NCI-H187 treated with DMSO at 0.1 percent for 48 hours (cell line): ENCODE data around the gene CLNK.

Experiments used
- DNase-seq: peaks from one replicate; lab custom pipeline; 2025; lab: John Stamatoyannopoulos, UW

CLNK gene, protein sequence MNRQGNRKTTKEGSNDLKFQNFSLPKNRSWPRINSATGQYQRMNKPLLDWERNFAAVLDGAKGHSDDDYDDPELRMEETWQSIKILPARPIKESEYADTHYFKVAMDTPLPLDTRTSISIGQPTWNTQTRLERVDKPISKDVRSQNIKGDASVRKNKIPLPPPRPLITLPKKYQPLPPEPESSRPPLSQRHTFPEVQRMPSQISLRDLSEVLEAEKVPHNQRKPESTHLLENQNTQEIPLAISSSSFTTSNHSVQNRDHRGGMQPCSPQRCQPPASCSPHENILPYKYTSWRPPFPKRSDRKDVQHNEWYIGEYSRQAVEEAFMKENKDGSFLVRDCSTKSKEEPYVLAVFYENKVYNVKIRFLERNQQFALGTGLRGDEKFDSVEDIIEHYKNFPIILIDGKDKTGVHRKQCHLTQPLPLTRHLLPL

GRCh38 chr4:10684631-10685030 is at the start of gene CLNK:
TSS of gene CLNK (minus strand) at chr4:10684768. CDS start at chr4:10667869, 16,899 bp downstream.
- DNase-seq: no peak

DNA sequence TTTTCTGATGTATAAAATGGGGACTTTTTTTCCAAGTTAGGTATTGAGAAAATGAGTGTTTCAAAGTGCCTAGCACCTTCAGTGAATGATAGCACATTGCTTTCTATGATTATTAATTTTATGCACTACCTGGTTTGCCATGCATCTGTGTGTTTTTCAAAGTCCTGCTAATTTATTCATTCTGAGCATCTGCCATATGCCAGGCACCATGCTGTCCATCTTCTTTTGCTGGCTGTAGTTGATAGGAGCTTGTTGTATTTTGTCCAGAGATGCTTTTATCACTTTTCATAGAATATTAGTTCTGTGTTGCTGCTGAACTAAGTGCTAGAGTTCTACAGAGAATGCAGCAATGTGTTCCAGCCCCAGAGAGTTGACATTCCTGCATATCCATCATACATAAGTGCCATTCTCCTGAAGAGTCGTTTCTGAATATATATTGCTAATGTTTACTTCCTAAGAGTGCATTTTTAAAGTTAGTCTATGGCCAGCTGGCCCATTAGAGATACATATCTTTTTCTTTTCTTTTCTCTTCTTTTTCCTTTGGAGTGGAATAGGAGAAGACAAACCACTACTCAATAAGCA is 49.0 kb upstream of the CLNK start:
- no peak for DNase-seq

DNA sequence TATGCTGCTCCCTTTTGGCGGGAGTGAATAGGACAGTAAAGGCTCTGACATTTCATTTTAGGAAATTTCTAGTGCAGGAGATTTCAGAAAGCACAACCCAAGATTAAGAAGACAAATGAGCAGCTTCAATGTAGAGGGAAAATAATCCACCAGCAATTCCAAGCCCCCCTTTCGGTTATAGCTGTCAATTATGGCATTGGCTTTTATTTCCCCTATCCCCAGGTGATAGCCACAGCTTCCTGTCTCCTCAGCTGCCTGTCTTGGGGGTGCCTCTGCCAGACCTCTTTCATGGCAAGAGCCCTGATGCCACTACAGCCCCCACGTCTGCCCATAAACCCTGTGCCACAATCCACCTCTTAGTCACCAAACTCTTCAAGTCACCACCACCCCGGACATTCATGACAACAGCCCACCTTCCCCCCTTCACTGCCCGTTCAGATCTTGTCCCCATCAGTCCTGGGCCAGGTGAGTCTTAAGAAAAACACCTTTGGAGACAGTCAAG is 48.4 kb upstream of the CLNK start:
- no peak for DNase-seq

DNA sequence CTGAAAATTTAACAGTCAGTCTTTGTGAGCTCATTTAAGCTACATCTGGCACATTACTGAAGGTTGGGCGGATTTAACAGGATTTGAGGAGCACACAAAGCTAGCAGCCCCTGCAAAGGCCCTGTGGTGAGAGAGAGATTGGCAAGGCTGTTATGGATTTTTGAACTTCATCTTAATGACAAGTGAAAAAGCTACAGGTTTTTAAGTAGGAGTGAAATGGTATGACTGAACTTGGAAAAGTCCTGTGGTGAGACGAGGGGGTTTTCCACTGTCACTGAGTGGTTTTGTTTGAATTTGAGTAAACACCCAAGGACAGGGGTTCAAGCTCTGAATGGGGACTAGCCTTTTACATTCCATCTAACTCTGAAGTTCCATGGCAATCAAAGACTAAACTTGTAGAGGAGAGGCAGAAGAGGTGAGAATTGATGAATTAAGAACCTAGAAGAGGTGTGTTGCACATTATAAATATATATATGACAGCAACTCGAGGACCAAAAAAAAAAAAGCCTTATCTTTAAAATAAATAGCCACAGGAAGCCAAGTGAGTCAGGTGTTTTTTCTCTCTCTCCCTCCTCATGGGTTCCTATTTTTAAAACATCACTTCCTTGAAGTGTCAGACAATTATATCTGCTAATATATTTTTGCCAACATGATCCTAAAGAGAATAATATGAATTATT is 47.8 kb upstream of the CLNK start:
- no peak for DNase-seq

GRCh38 chr4:10731690-10732089 is 47.1 kb upstream of the CLNK start:
- no peak for DNase-seq

DNA sequence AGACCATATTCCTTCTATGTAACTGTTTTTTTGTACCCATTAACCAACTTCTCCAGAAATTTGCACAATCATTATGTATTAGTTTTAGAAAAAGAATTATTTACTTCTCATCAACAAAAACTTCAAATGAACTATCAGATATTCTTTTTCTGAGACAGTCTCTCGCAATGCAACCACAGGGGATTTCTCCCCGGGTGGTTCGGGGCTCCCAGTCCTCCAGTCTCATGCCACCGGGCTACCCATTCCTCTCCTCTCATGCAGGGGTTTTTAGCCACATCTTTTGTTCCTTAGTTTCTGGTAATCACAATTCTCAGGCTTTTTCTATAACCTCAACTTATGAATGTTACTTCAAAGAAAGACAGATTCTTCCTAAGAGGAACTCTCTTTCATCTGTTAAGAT is 46.6 kb upstream of the CLNK start:
- DNase-seq: no peak

GRCh38 chr4:10730590-10730989 is 46.0 kb upstream of the CLNK start:
- DNase-seq: no peak

DNA sequence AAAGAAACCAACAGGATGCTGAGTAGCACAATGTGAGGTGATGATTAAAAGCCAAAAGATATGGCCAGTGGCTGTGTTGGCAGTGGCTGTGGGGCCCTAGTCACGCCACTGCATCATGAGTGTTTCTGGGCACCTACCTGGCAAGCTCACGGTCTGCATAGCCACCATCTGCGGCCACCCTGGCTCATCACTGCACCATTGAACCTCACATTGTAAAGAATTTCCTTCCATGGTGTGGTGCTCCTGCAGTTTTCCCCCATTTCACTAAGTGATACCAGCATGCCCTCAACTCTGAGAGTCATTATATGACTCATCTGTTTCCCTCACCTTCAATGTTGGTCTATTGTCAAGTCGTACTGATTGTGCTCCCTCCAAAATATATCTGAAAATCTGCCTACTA is 45.5 kb upstream of the CLNK start:
- DNase-seq: no peak

GRCh38 chr4:10729366-10729765 is 44.8 kb upstream of the CLNK start:
- DNase-seq: no peak

DNA sequence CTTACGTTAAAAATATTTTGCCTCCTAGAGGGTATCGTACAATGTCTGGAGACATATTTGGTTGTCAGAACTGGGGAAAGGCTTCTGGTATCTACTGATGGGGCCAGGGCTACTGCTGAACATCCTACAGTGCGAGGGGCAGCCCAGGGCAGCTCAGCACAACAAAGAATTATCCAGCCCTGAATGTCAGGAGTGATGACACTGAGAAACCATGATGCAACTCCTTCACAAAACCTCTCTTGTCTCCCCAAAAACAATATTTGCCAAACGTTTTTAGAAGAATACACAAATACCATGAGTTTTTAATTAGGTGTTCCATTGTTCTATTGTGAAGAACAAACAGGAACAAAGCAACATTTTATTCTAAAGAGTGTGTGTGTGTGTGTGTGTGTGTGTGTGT is 43.4 kb upstream of the CLNK start:
- DNase-seq: no peak

DNA sequence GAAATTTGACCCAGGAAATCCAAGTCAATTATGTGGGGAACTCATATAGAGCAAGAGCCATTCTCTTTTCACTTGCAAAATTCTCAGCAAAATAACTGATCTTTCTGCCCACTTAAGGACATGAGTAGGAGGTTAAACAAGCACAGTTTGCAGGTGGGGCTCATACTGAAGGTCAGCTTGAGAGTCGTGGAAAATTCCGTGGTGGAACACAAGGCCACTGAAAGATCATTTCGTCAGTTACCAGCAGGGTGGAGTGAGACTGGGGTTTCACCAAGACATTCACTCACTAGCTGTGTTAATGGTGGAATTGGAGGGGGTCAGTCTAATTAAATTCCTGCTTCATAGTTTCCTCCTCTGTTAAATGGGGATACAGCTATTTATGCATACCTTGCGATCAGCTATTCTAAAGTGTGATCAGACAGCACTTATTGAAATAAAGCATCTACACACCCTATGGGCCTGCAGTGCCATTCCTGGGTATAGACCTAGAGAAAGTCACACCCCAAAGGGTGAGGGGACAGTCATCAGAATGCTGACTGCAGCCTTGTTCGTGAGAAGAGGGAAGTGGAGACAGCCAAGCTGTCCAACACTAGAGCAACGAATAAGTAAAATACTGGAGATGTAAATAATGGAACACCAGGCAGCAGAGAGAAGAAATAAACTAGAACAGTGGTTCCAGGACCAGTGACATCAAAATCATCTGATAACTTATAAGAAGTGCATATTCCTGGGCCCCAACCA is 42.7 kb upstream of the CLNK start:
- DNase-seq: no peak

DNA sequence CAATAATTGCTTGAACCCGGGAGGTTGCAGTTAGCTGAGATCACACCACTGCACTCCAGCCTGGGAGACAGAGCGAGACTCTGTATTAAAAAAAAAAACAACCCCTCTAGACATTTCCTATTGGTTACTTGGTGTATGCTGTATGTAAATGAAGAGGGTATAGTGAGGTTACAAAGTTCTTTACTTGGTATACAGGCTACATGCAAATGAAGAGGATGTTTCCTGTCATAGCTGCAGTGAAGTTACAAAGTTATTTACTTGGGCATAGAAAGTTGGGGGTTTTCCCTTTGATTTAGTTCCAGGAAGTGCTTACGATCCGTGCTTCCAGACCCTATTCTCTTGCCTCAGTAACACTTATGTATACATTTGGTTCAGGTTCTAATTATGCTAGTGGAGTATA is 38.4 kb upstream of the CLNK start:
- DNase-seq: no peak

DNA sequence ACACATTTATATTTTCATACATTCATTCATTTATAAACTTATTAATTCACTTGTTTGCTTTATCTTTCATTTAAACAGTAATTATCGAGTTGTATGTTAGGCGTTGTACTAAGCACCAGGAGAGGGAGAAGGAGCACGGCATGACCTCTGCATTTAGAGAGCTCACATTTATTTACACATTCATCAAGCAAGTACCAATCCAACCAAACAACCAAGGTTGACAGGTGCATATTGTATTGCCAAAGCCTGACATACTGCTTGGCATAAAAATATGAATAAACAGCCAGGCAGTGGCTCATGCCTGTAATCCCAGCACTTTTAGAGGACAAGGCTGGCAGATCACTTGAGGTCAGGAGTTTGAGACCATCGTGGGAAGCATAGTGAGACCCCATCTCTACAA is 37.0 kb upstream of the CLNK start:
- no peak for DNase-seq

DNA sequence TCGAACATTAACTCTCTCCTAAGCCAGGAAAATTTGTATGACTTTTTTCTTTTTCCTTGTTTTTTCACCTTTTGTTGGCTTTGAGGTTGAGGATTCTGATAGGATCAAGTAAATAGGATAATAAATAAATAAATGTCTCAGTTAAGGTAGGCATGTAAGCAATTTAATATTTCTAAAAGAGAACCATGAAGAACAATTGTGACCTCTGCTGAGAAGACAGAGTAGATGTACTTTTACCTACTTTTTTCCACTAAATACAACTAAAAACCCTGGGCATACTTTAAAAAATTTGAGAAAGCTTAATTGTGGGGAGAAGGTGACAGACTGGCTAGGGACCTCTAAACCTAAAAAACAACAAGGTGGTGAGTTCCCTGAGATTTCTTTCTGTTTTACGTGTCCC is 31.6 kb upstream of the CLNK start:
- DNase-seq: no peak

GRCh38 chr4:10715696-10716095 is 31.1 kb upstream of the CLNK start:
- DNase-seq: no peak

DNA sequence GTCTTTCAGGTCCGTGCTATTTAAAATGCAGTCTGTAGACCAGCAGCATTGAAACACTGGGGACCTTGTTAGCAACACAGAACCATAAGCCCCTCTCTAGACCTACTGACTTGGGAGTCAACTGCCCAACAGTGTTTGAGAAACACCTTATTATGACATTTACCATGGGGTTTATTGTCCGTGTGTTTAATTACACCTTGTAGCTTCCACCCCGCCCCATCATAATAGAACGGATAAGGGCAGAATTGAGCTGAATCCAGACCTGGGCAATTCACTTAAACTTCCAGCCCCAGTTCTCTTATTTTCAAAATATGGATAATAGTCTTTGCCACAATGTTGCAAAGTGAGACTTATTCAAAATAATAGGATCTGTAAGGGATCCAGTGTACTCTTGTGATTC is 30.6 kb upstream of the CLNK start:
- DNase-seq: no peak

DNA sequence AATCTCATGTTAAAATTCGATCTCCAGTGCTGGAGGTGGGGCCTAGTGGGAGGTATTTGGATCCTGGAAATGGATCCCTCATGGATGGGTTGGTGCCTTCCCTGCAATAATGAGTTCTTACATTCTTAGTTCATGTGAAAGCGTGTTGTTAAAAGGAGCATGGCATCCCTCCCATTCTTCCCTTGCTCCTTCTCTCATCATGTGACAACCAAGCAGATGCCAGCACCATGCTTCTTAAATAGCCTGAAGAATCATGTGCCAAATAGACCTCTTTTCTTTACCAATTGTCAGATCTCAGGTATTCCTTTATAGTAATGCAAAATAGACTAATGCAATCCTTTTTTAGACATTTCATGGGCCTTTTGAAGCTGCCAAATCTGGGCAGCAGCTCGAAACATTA is 29.0 kb upstream of the CLNK start:
- DNase-seq: no peak

GRCh38 chr4:10706236-10706635 is 21.7 kb upstream of the CLNK start:
- no peak for DNase-seq

DNA sequence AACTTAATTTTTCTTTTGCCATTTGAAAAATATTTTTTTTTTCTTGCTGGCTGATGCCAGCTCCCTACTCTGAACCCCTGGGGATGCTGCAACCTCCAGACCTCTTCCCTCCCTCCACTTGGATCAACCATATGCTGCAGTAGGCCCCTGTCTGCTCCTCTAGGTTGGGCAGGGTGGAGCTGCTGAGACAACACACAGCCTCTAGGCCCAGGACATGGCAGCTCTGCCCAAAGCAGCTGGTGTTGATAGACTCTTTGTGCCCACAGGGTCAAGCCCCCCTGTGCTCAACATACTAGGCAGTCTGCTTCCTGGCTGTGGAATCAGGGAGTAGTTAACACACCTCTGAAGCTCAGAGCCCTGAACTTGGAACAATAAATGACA is 19.9 kb upstream of the CLNK start:
- no peak for DNase-seq

- DNase-seq: no peak
These were observed 19.3 kb upstream of the CLNK start for GRCh38 chr4:10703766-10704429.

DNA sequence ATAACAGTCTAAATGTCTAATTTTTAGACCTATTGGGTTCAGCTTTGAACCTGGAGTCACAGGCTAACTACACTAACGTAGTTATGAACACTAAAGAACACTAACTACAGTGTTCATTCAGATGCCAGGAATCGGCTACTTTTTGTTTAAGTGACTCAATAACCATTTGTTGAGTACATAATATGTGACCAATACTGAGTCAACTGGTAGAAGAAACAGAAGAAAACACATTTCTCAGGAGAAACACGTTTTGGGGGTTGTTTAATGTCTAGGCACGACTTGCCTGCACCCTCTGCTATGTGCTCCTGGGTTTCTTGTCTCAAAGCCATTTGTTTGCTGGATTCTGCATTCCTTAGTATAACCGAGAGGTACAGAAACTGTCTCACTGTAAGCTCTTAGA is 18.6 kb upstream of the CLNK start:
- DNase-seq: no peak
